H9 (cell line): ENCODE data around the gene ZNF695. TPM values are rescaled to one million over a fixed set of nuclear protein-coding genes. Genes with fewer than 3 reads are reported as not detected.

Experiments
- DNase-seq: peaks from one replicate; pipeline ENCODE4 v3.0.0-alpha.2; 2017
- H2AFZ ChIP-seq: one replicate; pipeline ENCODE4 v1.6.1; 2013; ENCODE audit warnings: mild to moderate bottlenecking, low read length, control low read depth, moderate library complexity
- H2AK5ac ChIP-seq: 2 replicates; pipeline ENCODE4 v1.6.1; 2013; ENCODE audit warnings: low read length, control low read depth, mixed read lengths; ENCODE audit not compliant: insufficient read length
- H2BK120ac ChIP-seq: one replicate; pipeline ENCODE4 v1.6.1; 2013; ENCODE audit warnings: low read depth, mild to moderate bottlenecking, low read length, control low read depth, inconsistent platforms; ENCODE audit not compliant: poor library complexity, severe bottlenecking
- H2BK12ac ChIP-seq: 2 replicates; pipeline ENCODE4 v1.6.1; 2013; ENCODE audit warnings: low read length, control low read depth, mixed read lengths, low read depth; ENCODE audit not compliant: insufficient read length
- H2BK15ac ChIP-seq: 2 replicates; pipeline ENCODE4 v1.6.1; 2013; ENCODE audit warnings: low read depth, low read length, control low read depth
- H2BK20ac ChIP-seq: one replicate; pipeline ENCODE4 v1.6.1; 2013; ENCODE audit warnings: low read depth, mild to moderate bottlenecking, low read length, control low read depth, inconsistent platforms; ENCODE audit not compliant: poor library complexity, severe bottlenecking
- H2BK5ac ChIP-seq: 2 replicates; pipeline ENCODE4 v1.6.1; 2013; ENCODE audit warnings: low read length, control low read depth, mixed read lengths; ENCODE audit not compliant: insufficient read length
- H3K14ac ChIP-seq: 2 replicates; pipeline ENCODE4 v1.6.1; 2013; ENCODE audit warnings: low read length, control low read depth; ENCODE audit not compliant: insufficient read depth
- H3K18ac ChIP-seq: 2 replicates; pipeline ENCODE4 v1.6.1; 2013; ENCODE audit warnings: low read depth, mild to moderate bottlenecking, mixed read lengths, low read length, control low read depth; ENCODE audit not compliant: insufficient read length
- H3K23ac ChIP-seq: 2 replicates; pipeline ENCODE4 v1.6.1; 2013; ENCODE audit warnings: low read length, control low read depth, mixed read lengths, low read depth; ENCODE audit not compliant: insufficient read length
- H3K23me2 ChIP-seq: 2 replicates; pipeline ENCODE4 v1.6.1; 2013; ENCODE audit warnings: low read depth, mild to moderate bottlenecking, mixed read lengths, low read length, control low read depth; ENCODE audit not compliant: insufficient read length, poor library complexity, severe bottlenecking
- H3K27ac ChIP-seq: 2 replicates; pipeline ENCODE4 v1.5.1; 2013; ENCODE audit warnings: low read length, control low read depth, mixed read lengths, low read depth; ENCODE audit not compliant: insufficient read length
- H3K27me3 ChIP-seq: 2 replicates; pipeline ENCODE4 v1.6.1; 2013; ENCODE audit warnings: low read length, control low read depth, inconsistent platforms; ENCODE audit not compliant: insufficient read depth
- H3K4ac ChIP-seq: 2 replicates; pipeline ENCODE4 v1.6.1; 2013; ENCODE audit warnings: low read depth, mild to moderate bottlenecking, control low read depth, inconsistent platforms, low read length, moderate library complexity
- H3K4me1 ChIP-seq: 2 replicates; pipeline ENCODE4 v1.6.1; 2013; ENCODE audit warnings: low read length, control low read depth, inconsistent platforms; ENCODE audit not compliant: insufficient read depth
- H3K4me2 ChIP-seq: 2 replicates; pipeline ENCODE4 v1.6.1; 2013; ENCODE audit warnings: low read length, control low read depth, mixed read lengths; ENCODE audit not compliant: insufficient read length, insufficient read depth
- H3K56ac ChIP-seq: 2 replicates; pipeline ENCODE4 v1.6.1; 2013; ENCODE audit warnings: low read depth, mild to moderate bottlenecking, mixed read lengths, low read length, control low read depth; ENCODE audit not compliant: insufficient read length
- H3K79me1 ChIP-seq: 2 replicates; pipeline ENCODE4 v1.6.1; 2013; ENCODE audit warnings: low read depth, mild to moderate bottlenecking, moderate library complexity, low read length, control low read depth, inconsistent platforms; ENCODE audit not compliant: insufficient read depth, poor library complexity, severe bottlenecking
- H3K79me2 ChIP-seq: 2 replicates; pipeline ENCODE4 v1.6.1; 2013; ENCODE audit warnings: low read length, control low read depth, inconsistent platforms; ENCODE audit not compliant: insufficient read depth
- H3K9ac ChIP-seq: 2 replicates; pipeline ENCODE4 v1.6.1; 2013; ENCODE audit warnings: low read length, control low read depth, mixed read lengths; ENCODE audit not compliant: insufficient read length; ENCODE audit errors: extremely low read depth
- H3K9me3 ChIP-seq: one replicate; pipeline ENCODE4 v1.6.1; 2013; ENCODE audit warnings: low read depth, low read length, inconsistent platforms; ENCODE audit not compliant: control insufficient read depth
- H3T11ph ChIP-seq: one replicate; pipeline ENCODE4 v1.6.1; 2013; ENCODE audit warnings: mild to moderate bottlenecking, low read length, control low read depth, inconsistent platforms
- H4K20me1 ChIP-seq: one replicate; pipeline ENCODE4 v1.6.1; 2013; ENCODE audit not compliant: control insufficient read depth, insufficient read length, insufficient read depth
- H4K5ac ChIP-seq: 2 replicates; pipeline ENCODE4 v1.6.1; 2013; ENCODE audit warnings: low read depth, mild to moderate bottlenecking, mixed read lengths, low read length, control low read depth; ENCODE audit not compliant: insufficient read length
- H4K8ac ChIP-seq: replicated peaks from 2 replicates; pipeline ENCODE4 v1.6.1; 2013; ENCODE audit warnings: low read length, control low read depth, mixed read lengths, low read depth; ENCODE audit not compliant: insufficient read length
- H4K91ac ChIP-seq: 2 replicates; pipeline ENCODE4 v1.6.1; 2013; ENCODE audit warnings: low read depth, mild to moderate bottlenecking, moderate library complexity, mixed read lengths, low read length, control low read depth; ENCODE audit not compliant: insufficient read length
- H3K27ac Mint-ChIP-seq, 3 experiments: 2 replicates in 2 of 3; 3 replicates in 1 of 3; pipeline ENCODE4 v1.8.0; 2020 to 2021; ENCODE audit warnings: mixed read lengths in 3 of 3, mild to moderate bottlenecking in 1 of 3, moderate library complexity in 1 of 3
- H3K27me3 Mint-ChIP-seq: 2 replicates; pipeline ENCODE4 v1.8.0; 2021; ENCODE audit warnings: low read depth, mild to moderate bottlenecking, moderate library complexity, mixed read lengths
- H3K36me3 Mint-ChIP-seq, 3 experiments: 2 replicates in 2 of 3; 3 replicates in 1 of 3; pipeline ENCODE4 v1.8.0; 2020 to 2021; ENCODE audit warnings: low read depth in 3 of 3, mixed read lengths in 3 of 3; ENCODE audit not compliant: insufficient read depth in 1 of 3
- H3K4me1 Mint-ChIP-seq, 2 experiments: 2 replicates each; pipeline ENCODE4 v1.8.0; 2020; ENCODE audit warnings: mixed read lengths in 2 of 2
- H3K4me3 Mint-ChIP-seq, 2 experiments: 2 replicates in 1 of 2; 3 replicates in 1 of 2; pipeline ENCODE4 v1.8.0; 2020 to 2021; ENCODE audit warnings: mild to moderate bottlenecking in 2 of 2, mixed read lengths in 2 of 2, moderate library complexity in 1 of 2
- H3K9me3 Mint-ChIP-seq, 2 experiments: 2 replicates in 1 of 2; 3 replicates in 1 of 2; pipeline ENCODE4 v1.8.0; 2020; ENCODE audit warnings: mild to moderate bottlenecking in 2 of 2, mixed read lengths in 2 of 2, moderate library complexity in 1 of 2
- CTCF ChIP-seq: fragments of 200-600 bp; sonication (generic); conservative IDR thresholded peaks from 3 replicates; pipeline ENCODE4 v1.8.0; 2021; ENCODE audit warnings: antibody characterized with exemption, mild to moderate bottlenecking
- WGBS: extraction: QIAGEN DNeasy Blood & Tissue Kit; methylation state at CpG from one replicate; pipeline ENCODE4 v1.1.7; 2013; ENCODE audit warnings: missing lambda C conversion rate, low lambda C conversion rate, mixed read lengths; ENCODE audit not compliant: insufficient read length; ENCODE audit errors: extremely low coverage; 5-methylcytosine and 5-hydroxymethylcytosine counted together
- total RNA-seq: library from RNA; stranded (reverse); gene quantifications from 2 replicates; pipeline ENCODE4 v1.2.1, GENCODE V29; 2021

ZNF695 gene
- total RNA-seq, 1 experiment from 2014 or later: 22.3 TPM

- Histone ChIP-seq H3K18ac (no peak overlapping the region), H4K91ac (no peak overlapping the region), H3K4me2 (no peak overlapping the region), H2BK15ac (no peak overlapping the region), H3T11ph (no peak overlapping the region), H2BK20ac (no peak overlapping the region), H3K79me2 (no peaks in the 10 kb centered on the region), H2BK5ac (no peak overlapping the region), H2AFZ (no peak overlapping the region), H4K5ac (no peak overlapping the region), H3K4me1 (no peaks in the 10 kb centered on the region), H2BK120ac (no peak overlapping the region), H3K9ac (no peak overlapping the region), H3K79me1 (no peaks in the 10 kb centered on the region), H4K8ac (no peak overlapping the region), H2AK5ac (no peak overlapping the region), H2BK12ac (no peak overlapping the region), H3K9me3 (no peaks in the 10 kb centered on the region), H3K4ac (no peak overlapping the region), H3K27ac (no peak overlapping the region), H3K56ac (no peak overlapping the region), H3K27me3 (no peaks in the 10 kb centered on the region), H4K20me1 (no peaks in the 10 kb centered on the region), H3K23ac (no peak overlapping the region), H3K23me2 (no peaks in the 10 kb centered on the region), H3K14ac (no peak overlapping the region)
- H3K27me3 Mint-ChIP-seq: no peaks in the 10 kb centered on the region
- peaks cover 7% of the 10 kb centered on the region in 2 experiments for H3K4me1 Mint-ChIP-seq
- H3K4me3 Mint-ChIP-seq: no peak overlapping the region
- peaks cover 25 to 31% (median 27%) of the 10 kb centered on the region in 3 experiments for H3K36me3 Mint-ChIP-seq
- WGBS: no CpG with 5 or more reads among the region's 4 CpGs
- no peak overlapping the region for H3K27ac Mint-ChIP-seq
- no peak for TF ChIP-seq CTCF
- DNase-seq: no peak
- H3K9me3 Mint-ChIP-seq: no peaks in the 10 kb centered on the region
Measured at GRCh38 chr1:246954126-246954525, 53.7 kb downstream of the ZNF695 start.
